HG02623 (cell line): ENCODE measurements around the gene KIF6.

Source experiments
- ATAC-seq: cut with Tn5 transposase; IDR thresholded peaks from one replicate; pipeline ENCODE4 v1.9.1; 2021; ENCODE audit warnings: moderate library complexity; ENCODE audit not compliant: unreplicated experiment

Gene KIF6

GRCh38 chr6:39465539-39465938 is 259.7 kb downstream of the KIF6 start:
- ATAC-seq = no peak

- ATAC-seq = no peak
These were observed 261.1 kb downstream of the KIF6 start for GRCh38 chr6:39464067-39464466.

GRCh38 chr6:39453956-39454524 is 271.2 kb downstream of the KIF6 start:
- ATAC-seq = no peak

GRCh38 chr6:39453241-39453640 is 272.0 kb downstream of the KIF6 start:
- no peak for ATAC-seq

- ATAC-seq = no peak
These were observed 272.7 kb downstream of the KIF6 start for GRCh38 chr6:39452306-39453145.

- no peak for ATAC-seq
These were observed 273.4 kb downstream of the KIF6 start for GRCh38 chr6:39451831-39452230.

GRCh38 chr6:39449022-39449421 is 276.2 kb downstream of the KIF6 start:
- ATAC-seq = no peak

GRCh38 chr6:39446909-39447308 is 278.3 kb downstream of the KIF6 start:
- ATAC-seq = no peak

- ATAC-seq = no peak
These were observed 279.5 kb downstream of the KIF6 start for GRCh38 chr6:39445667-39446066.

GRCh38 chr6:39444479-39445019 is 280.7 kb downstream of the KIF6 start:
- ATAC-seq = no peak

- ATAC-seq = no peak
These were observed 283.2 kb downstream of the KIF6 start for GRCh38 chr6:39441986-39442385.

- ATAC-seq = no peak
These were observed 283.9 kb downstream of the KIF6 start for GRCh38 chr6:39441301-39441700.

GRCh38 chr6:39440039-39440426 is 285.2 kb downstream of the KIF6 start:
- no peak for ATAC-seq

- no peak for ATAC-seq
These were observed 285.7 kb downstream of the KIF6 start for GRCh38 chr6:39439342-39440038.

GRCh38 chr6:39433630-39434029 is 291.6 kb downstream of the KIF6 start:
- ATAC-seq = no peak

- ATAC-seq = no peak
These were observed 292.7 kb downstream of the KIF6 start for GRCh38 chr6:39432330-39433025.

GRCh38 chr6:39430871-39431523 is 294.2 kb downstream of the KIF6 start:
- no peak for ATAC-seq

- ATAC-seq = no peak
These were observed 294.8 kb downstream of the KIF6 start for GRCh38 chr6:39430446-39430845.

- ATAC-seq = no peak
These were observed 296.4 kb downstream of the KIF6 start for GRCh38 chr6:39428816-39429215.

- no peak for ATAC-seq
These were observed 297.1 kb downstream of the KIF6 start for GRCh38 chr6:39428152-39428551.

- ATAC-seq = no peak
These were observed 299.1 kb downstream of the KIF6 start for GRCh38 chr6:39426073-39426456.
